HepG2 (cell line): ENCODE data around the gene CREB1. TPM values are rescaled to one million over a fixed set of nuclear protein-coding genes. Genes with fewer than 3 reads are reported as not detected.
A peak's percentile ranks its signal among the peaks of the same experiment; 100 is the strongest.

Source experiments
- ADNP ChIP-seq: sonication (generic); formaldehyde crosslinking; IDR thresholded peaks from 2 replicates; pipeline ENCODE4 v1.4.0; 2020; ENCODE audit warnings: missing genetic modification reagents
- BRCA1 ChIP-seq: sonication (generic); formaldehyde crosslinking; IDR thresholded peaks from 2 replicates; pipeline ENCODE4 v1.4.0; 2020; ENCODE audit warnings: missing genetic modification reagents
- CREBL2 ChIP-seq: sonication (generic); formaldehyde crosslinking; IDR thresholded peaks from 2 replicates; pipeline ENCODE4 v1.8.1; 2023; ENCODE audit warnings: missing genetic modification reagents, mild to moderate bottlenecking, borderline replicate concordance
- DMAP1 ChIP-seq: IDR thresholded peaks from 2 replicates; pipeline ENCODE4 v1.6.1; 2016
- EZH2 ChIP-seq: conservative IDR thresholded peaks from 2 replicates; pipeline ENCODE4 v1.6.1; 2012; ENCODE audit warnings: mild to moderate bottlenecking, low read depth, low read length, moderate library complexity
- FOXP1 ChIP-seq, 2 experiments: fragments of 450-650 bp in 1 of 2; IDR thresholded peaks; 2 replicates each; pipeline ENCODE4 v1.6.1; 2017 to 2018; ENCODE audit warnings: antibody characterized with exemption in 1 of 2
- GABPB1 ChIP-seq: IDR thresholded peaks from 2 replicates; pipeline ENCODE4 v1.6.1; 2016; ENCODE audit warnings: mild to moderate bottlenecking, missing genetic modification reagents, moderate library complexity, missing compliant biosample characterization
- GATAD2A ChIP-seq: IDR thresholded peaks from 2 replicates; pipeline ENCODE4 v1.6.1; 2016
- JDP2 ChIP-seq: sonication (generic); formaldehyde crosslinking; IDR thresholded peaks from 2 replicates; pipeline ENCODE4 v1.8.1; 2022; ENCODE audit warnings: missing genetic modification reagents, borderline replicate concordance
- MED1 ChIP-seq: sonication (generic); formaldehyde crosslinking; IDR thresholded peaks from 2 replicates; pipeline ENCODE4 v1.4.0; 2020; ENCODE audit warnings: missing genetic modification reagents
- NCOA5 ChIP-seq: sonication (generic); formaldehyde crosslinking; IDR thresholded peaks from 2 replicates; pipeline ENCODE4 v1.4.0; 2020; ENCODE audit warnings: missing genetic modification reagents
- POGK ChIP-seq: sonication (generic); formaldehyde crosslinking; conservative IDR thresholded peaks from 2 replicates; pipeline ENCODE4 v1.8.0; 2022; ENCODE audit warnings: mild to moderate bottlenecking, moderate library complexity, missing genetic modification reagents
- POLR2AphosphoS5 ChIP-seq: IDR thresholded peaks from 2 replicates; pipeline ENCODE4 v1.6.1; 2012; ENCODE audit warnings: low read depth, low read length
- SPEN ChIP-seq: sonication (generic); formaldehyde crosslinking; IDR thresholded peaks from 2 replicates; pipeline ENCODE4 v1.5.1; 2020; ENCODE audit warnings: low read depth, mild to moderate bottlenecking, missing genetic modification reagents
- TCF7 ChIP-seq: sonication (generic); IDR thresholded peaks from 2 replicates; pipeline ENCODE4 v1.6.1; 2016; ENCODE audit warnings: antibody characterized with exemption, low read depth
- ZNF138 ChIP-seq: sonication (generic); formaldehyde crosslinking; IDR thresholded peaks from 2 replicates; pipeline ENCODE4 v1.5.0; 2020; ENCODE audit warnings: mild to moderate bottlenecking, low read depth, missing genetic modification reagents
- ZNF234 ChIP-seq: sonication (generic); formaldehyde crosslinking; conservative IDR thresholded peaks from 2 replicates; pipeline ENCODE4 v1.5.1; 2020; ENCODE audit warnings: mild to moderate bottlenecking, missing genetic modification reagents
- ZNF260 ChIP-seq: sonication (generic); formaldehyde crosslinking; IDR thresholded peaks from 2 replicates; pipeline ENCODE4 v1.4.0; 2020; ENCODE audit warnings: missing genetic modification reagents, low read depth, mild to moderate bottlenecking, borderline replicate concordance
- ZNF343 ChIP-seq: sonication (generic); formaldehyde crosslinking; IDR thresholded peaks from 2 replicates; pipeline ENCODE4 v1.4.0; 2020; ENCODE audit warnings: mild to moderate bottlenecking, missing genetic modification reagents
- ZNF562 ChIP-seq: sonication (generic); formaldehyde crosslinking; IDR thresholded peaks from 2 replicates; pipeline ENCODE4 v1.8.0; 2022; ENCODE audit warnings: missing genetic modification reagents, borderline replicate concordance
- ZNF644 ChIP-seq: IDR thresholded peaks from 2 replicates; pipeline ENCODE4 v1.6.1; 2016; ENCODE audit warnings: low read depth
- ZNF792 ChIP-seq: IDR thresholded peaks from 2 replicates; pipeline ENCODE4 v1.6.1; 2016
- polyA plus RNA-seq, 8 experiments: library from polyadenylated mRNA; depleted of rRNA in 3 of 8; stranded (reverse) in 7 of 8; unstranded in 1 of 8; fragments of >200 nt; fragmentation: Illumina TruSeq in 4 of 8; extraction: Trizol in 4 of 8; gene quantifications; 2 replicates each; pipeline versions ENCODE4 v1.2.1 to v1.2.3, GENCODE V29; 2011 to 2016; ENCODE audit warnings: low read depth in 4 of 8, missing spikeins in 1 of 8, mixed read lengths in 1 of 8; ENCODE audit not compliant: insufficient read depth in 1 of 8
- total RNA-seq, 5 experiments: library from RNA; depleted of rRNA; stranded (reverse); fragments of >200 nt; fragmentation: Illumina TruSeq; extraction: Trizol; gene quantifications; 2 replicates each; pipeline ENCODE4 v1.2.3, GENCODE V29; 2016; ENCODE audit warnings: low read depth in 1 of 5
- TF ChIP-seq, protein P1 (sequence below): IDR thresholded peaks from 2 replicates; pipeline ENCODE4 v1.6.1; 2016; ENCODE audit warnings: control low read depth
- TF ChIP-seq, protein P2 (sequence below): sonication (generic); formaldehyde crosslinking; IDR thresholded peaks from 2 replicates; pipeline ENCODE4 v1.5.0; 2020; ENCODE audit warnings: missing genetic modification reagents
- TF ChIP-seq, protein P3 (sequence below): sonication (generic); formaldehyde crosslinking; IDR thresholded peaks from 2 replicates; pipeline ENCODE4 v1.4.0; 2020; ENCODE audit warnings: missing genetic modification reagents, borderline replicate concordance

Gene CREB1
- total and polyA plus RNA-seq, 2 of the 13 experiments (the other 11 are each of a cell fraction or from before 2014, with no cell fraction given): 51.8 to 51.9 TPM

DNA sequence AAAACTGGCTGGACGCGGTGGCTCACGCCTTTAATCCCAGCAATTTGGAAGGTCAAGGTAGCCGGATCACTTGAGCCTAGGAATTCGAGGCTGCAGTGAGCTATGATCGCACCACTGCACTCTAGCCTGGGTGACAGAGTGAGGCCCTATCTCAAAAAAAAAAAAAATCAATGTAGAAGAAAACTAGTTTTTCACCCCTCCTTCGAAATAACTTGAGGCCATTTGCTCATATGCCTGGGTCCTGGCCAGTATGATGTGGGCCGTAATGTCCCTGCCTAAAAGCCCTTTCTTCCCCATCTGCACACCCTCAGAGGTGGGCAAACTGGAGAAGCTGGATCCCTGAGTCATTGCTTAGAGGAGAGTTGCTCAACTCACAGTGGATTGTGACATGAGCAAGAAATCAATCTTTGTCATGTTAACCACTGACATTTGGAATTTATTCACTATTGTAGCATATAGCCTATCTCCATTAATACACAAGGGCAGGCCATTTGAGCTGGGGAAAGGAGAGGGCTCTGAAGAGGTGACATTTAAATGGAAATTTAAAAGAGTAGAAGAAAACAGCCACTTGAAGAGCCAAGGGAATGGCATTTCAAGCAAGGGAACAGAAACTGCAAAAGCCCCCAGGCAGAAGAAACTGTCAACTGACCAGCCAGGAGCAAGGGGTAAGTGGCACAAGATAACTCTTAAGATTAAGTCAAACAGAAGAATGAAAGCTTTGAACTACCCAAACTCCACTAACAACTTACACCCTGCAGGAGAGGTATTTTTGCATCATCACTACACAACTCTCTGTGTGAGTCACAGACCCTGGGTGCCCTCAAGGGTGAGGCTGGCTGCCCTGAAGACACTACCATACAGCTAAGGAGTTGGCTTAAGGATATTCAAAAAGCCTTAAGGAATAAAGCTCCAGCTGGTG, 103.1 kb downstream of the CREB1 start (continued):
- TF ChIP-seq CREBL2 (CRISPR knock-in tag) (no peak), ZNF343 (CRISPR knock-in tag) (no peak), JDP2 (no peak), ZNF644 (CRISPR knock-in tag) (no peak), SPEN (CRISPR knock-in tag) (no peak), GABPB1 (CRISPR knock-in tag) (no peak), ZNF792 (CRISPR knock-in tag) (peak; percentile 60; the same call in 1 of the 2 replicates), ADNP (CRISPR knock-in tag) (no peak), DMAP1 (CRISPR knock-in tag) (no peak), GATAD2A (CRISPR knock-in tag) (peak; percentile 86), POLR2AphosphoS5 (no peak), ZNF562 (CRISPR knock-in tag) (no peak), TCF7 (no peak), FOXP1 (IDR thresholded peaks at IDR 0.05) (no peak), FOXP1 (CRISPR knock-in tag; IDR thresholded peaks at IDR 0.05) (no peak), BRCA1 (CRISPR knock-in tag) (no peak), ZNF234 (no peak), ZNF260 (no peak), EZH2 (no peak), POGK (CRISPR knock-in tag) (no peak), NCOA5 (CRISPR knock-in tag) (no peak), ZNF138 (CRISPR knock-in tag) (no peak), MED1 (CRISPR knock-in tag) (no peak)
- TF ChIP-seq, protein P1, sequence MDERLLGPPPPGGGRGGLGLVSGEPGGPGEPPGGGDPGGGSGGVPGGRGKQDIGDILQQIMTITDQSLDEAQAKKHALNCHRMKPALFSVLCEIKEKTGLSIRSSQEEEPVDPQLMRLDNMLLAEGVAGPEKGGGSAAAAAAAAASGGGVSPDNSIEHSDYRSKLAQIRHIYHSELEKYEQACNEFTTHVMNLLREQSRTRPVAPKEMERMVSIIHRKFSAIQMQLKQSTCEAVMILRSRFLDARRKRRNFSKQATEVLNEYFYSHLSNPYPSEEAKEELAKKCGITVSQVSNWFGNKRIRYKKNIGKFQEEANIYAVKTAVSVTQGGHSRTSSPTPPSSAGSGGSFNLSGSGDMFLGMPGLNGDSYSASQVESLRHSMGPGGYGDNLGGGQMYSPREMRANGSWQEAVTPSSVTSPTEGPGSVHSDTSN (CRISPR knock-in tag): peak; percentile 74
- TF ChIP-seq, protein P2, sequence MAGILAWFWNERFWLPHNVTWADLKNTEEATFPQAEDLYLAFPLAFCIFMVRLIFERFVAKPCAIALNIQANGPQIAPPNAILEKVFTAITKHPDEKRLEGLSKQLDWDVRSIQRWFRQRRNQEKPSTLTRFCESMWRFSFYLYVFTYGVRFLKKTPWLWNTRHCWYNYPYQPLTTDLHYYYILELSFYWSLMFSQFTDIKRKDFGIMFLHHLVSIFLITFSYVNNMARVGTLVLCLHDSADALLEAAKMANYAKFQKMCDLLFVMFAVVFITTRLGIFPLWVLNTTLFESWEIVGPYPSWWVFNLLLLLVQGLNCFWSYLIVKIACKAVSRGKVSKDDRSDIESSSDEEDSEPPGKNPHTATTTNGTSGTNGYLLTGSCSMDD (CRISPR knock-in tag): no peak
- TF ChIP-seq, protein P3, sequence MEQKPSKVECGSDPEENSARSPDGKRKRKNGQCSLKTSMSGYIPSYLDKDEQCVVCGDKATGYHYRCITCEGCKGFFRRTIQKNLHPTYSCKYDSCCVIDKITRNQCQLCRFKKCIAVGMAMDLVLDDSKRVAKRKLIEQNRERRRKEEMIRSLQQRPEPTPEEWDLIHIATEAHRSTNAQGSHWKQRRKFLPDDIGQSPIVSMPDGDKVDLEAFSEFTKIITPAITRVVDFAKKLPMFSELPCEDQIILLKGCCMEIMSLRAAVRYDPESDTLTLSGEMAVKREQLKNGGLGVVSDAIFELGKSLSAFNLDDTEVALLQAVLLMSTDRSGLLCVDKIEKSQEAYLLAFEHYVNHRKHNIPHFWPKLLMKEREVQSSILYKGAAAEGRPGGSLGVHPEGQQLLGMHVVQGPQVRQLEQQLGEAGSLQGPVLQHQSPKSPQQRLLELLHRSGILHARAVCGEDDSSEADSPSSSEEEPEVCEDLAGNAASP (CRISPR knock-in tag): no peak
